HG03108 (cell line): Measurements from ENCODE around the gene FIS1.

ENCODE experiments used
- ATAC-seq: cut with Tn5 transposase; IDR thresholded peaks from one replicate; pipeline ENCODE4 v1.9.1; 2021; ENCODE audit warnings: moderate library complexity; ENCODE audit not compliant: unreplicated experiment

The FIS1 gene

GRCh38 chr7:101235050-101235449 is 9.8 kb downstream of the FIS1 start:
- ATAC-seq = no peak

- ATAC-seq = no peak
Observed at GRCh38 chr7:101234636-101235035, 10.2 kb downstream of the FIS1 start.

GRCh38 chr7:101233907-101234547 is 10.9 kb downstream of the FIS1 start:
- ATAC-seq = no peak

- no peak for ATAC-seq
Observed at GRCh38 chr7:101232141-101232850, 12.6 kb downstream of the FIS1 start.

- ATAC-seq = no peak
Observed at GRCh38 chr7:101231644-101232043, 13.2 kb downstream of the FIS1 start.

GRCh38 chr7:101226721-101227120 is 18.2 kb downstream of the FIS1 start:
- ATAC-seq = no peak

GRCh38 chr7:101225650-101226049 is 19.2 kb downstream of the FIS1 start:
- no peak for ATAC-seq

GRCh38 chr7:101223528-101223927 is 21.4 kb downstream of the FIS1 start:
- no peak for ATAC-seq

GRCh38 chr7:101222275-101222830 is 22.5 kb downstream of the FIS1 start:
- no peak for ATAC-seq

GRCh38 chr7:101220295-101220694 is 24.6 kb downstream of the FIS1 start:
- ATAC-seq = no peak

- ATAC-seq = no peak
Observed at GRCh38 chr7:101218236-101219125, 26.4 kb downstream of the FIS1 start.

GRCh38 chr7:101217388-101218235 is 27.3 kb downstream of the FIS1 start, which contains the start of the genes PLOD3 and ZNHIT1:
Gene PLOD3, minus strand, starts transcription at chr7:101217581. Its CDS starts 307 bp downstream, at chr7:101217274.
Gene ZNHIT1, plus strand, starts transcription at chr7:101218165. Its CDS starts 31 bp downstream, at chr7:101218196.
- ATAC-seq = peak; percentile 61

GRCh38 chr7:101216860-101217387 is 28.0 kb downstream of the FIS1 start:
- peak; percentile 19 for ATAC-seq

GRCh38 chr7:101216001-101216859 is 28.7 kb downstream of the FIS1 start:
- no peak for ATAC-seq

GRCh38 chr7:101212014-101212413 is 32.9 kb downstream of the FIS1 start:
- ATAC-seq = no peak

- no peak for ATAC-seq
Observed at GRCh38 chr7:101211501-101211900, 33.4 kb downstream of the FIS1 start.

- no peak for ATAC-seq
Observed at GRCh38 chr7:101210143-101210542, 34.7 kb downstream of the FIS1 start.

- ATAC-seq = no peak
Observed at GRCh38 chr7:101208794-101209193, 36.1 kb downstream of the FIS1 start.

GRCh38 chr7:101207459-101207858 is 37.4 kb downstream of the FIS1 start:
- ATAC-seq = no peak
